Panc1 (cell line): ENCODE results near the gene SNX27.
"Not testable (repeated sequence)": the region's sequence is repeated elsewhere in the genome, so short reads cannot be mapped to it uniquely, and the experiment has no call there.

Source experiments
- POLR2AphosphoS5 ChIP-seq: IDR thresholded peaks from 2 replicates; pipeline ENCODE4 v1.6.1; 2012; ENCODE audit warnings: mild to moderate bottlenecking, low read depth, low read length, moderate library complexity
- TF ChIP-seq, protein P1 (sequence below): fragments of 450-650 bp; IDR thresholded peaks from 2 replicates; pipeline ENCODE4 v1.5.1; 2017; ENCODE audit warnings: mild to moderate bottlenecking

DNA sequence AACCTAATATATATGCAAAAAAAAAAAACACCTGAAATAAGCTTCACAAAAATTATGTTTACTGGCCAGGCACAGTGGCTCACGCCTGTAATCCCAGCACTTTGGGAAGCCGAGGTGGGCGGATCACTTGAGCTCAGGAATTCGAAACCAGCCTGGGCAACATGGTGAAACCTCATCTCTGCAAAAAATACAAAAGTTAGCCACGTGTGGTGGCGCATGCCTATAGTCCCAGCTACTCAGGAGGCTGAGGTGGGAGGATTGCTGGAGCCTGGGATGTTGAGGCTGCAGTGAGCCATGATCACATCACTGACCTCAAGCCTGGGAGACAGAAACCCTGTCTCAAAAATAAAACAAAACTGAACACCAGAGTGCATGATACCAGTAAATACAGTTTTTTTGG lies 7.1 kb downstream of the SNX27 start:
- TF ChIP-seq, protein P1, sequence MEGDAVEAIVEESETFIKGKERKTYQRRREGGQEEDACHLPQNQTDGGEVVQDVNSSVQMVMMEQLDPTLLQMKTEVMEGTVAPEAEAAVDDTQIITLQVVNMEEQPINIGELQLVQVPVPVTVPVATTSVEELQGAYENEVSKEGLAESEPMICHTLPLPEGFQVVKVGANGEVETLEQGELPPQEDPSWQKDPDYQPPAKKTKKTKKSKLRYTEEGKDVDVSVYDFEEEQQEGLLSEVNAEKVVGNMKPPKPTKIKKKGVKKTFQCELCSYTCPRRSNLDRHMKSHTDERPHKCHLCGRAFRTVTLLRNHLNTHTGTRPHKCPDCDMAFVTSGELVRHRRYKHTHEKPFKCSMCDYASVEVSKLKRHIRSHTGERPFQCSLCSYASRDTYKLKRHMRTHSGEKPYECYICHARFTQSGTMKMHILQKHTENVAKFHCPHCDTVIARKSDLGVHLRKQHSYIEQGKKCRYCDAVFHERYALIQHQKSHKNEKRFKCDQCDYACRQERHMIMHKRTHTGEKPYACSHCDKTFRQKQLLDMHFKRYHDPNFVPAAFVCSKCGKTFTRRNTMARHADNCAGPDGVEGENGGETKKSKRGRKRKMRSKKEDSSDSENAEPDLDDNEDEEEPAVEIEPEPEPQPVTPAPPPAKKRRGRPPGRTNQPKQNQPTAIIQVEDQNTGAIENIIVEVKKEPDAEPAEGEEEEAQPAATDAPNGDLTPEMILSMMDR: not testable (repeated sequence)
- TF ChIP-seq POLR2AphosphoS5: not testable (repeated sequence)
